DOHH2 (cell line): ENCODE data around the gene MAP4K4.

ENCODE experiments used
- H3F3A ChIP-seq: fragments of 200-600 bp; sonication (generic), shearing (Covaris generic); 2 replicates; pipeline ENCODE4 v1.6.0; 2016; ENCODE audit warnings: antibody characterized with exemption, mild to moderate bottlenecking; ENCODE audit not compliant: control insufficient read depth, insufficient read depth
- H3K27ac ChIP-seq: fragments of 200-600 bp; sonication (generic); 2 replicates; pipeline ENCODE4 v1.5.1; 2014; ENCODE audit warnings: low read depth, mild to moderate bottlenecking, low read length, moderate library complexity
- H3K27me3 ChIP-seq: fragments of 200-600 bp; sonication (generic); 2 replicates; pipeline ENCODE4 v1.6.1; 2014; ENCODE audit warnings: mild to moderate bottlenecking, low read length, mixed read lengths; ENCODE audit not compliant: control insufficient read depth
- H3K36me3 ChIP-seq: fragments of 200-600 bp; sonication (generic); 2 replicates; pipeline ENCODE4 v1.6.1; 2014; ENCODE audit warnings: mild to moderate bottlenecking, low read length, moderate library complexity, mixed read lengths; ENCODE audit not compliant: control insufficient read depth
- H3K4me1 ChIP-seq: fragments of 200-600 bp; sonication (generic); 2 replicates; pipeline ENCODE4 v1.6.1; 2014; ENCODE audit warnings: mild to moderate bottlenecking, low read length, mixed read lengths; ENCODE audit not compliant: control insufficient read depth
- H3K4me2 ChIP-seq: fragments of 200-600 bp; sonication (generic); 2 replicates; pipeline ENCODE4 v1.6.0; 2014; ENCODE audit warnings: mild to moderate bottlenecking, low read length, moderate library complexity
- H3K4me3 ChIP-seq: fragments of 200-600 bp; sonication (generic); 2 replicates; pipeline ENCODE4 v1.5.1; 2014; ENCODE audit warnings: mild to moderate bottlenecking, low read length, mixed read lengths
- H3K79me2 ChIP-seq: fragments of 200-600 bp; sonication (generic); 2 replicates; pipeline ENCODE4 v1.6.1; 2014; ENCODE audit warnings: mild to moderate bottlenecking, low read length, mixed read lengths; ENCODE audit not compliant: control insufficient read depth
- H3K9me2 ChIP-seq: fragments of 200-600 bp; sonication (generic); replicated peaks from 2 replicates; pipeline ENCODE4 v1.6.1; 2014; ENCODE audit warnings: mild to moderate bottlenecking, low read length, mixed read lengths; ENCODE audit not compliant: control insufficient read depth
- H3K9me3 ChIP-seq: fragments of 200-600 bp; sonication (generic); 2 replicates; pipeline ENCODE4 v1.6.1; 2014; ENCODE audit warnings: antibody characterized with exemption, low read length, mixed read lengths; ENCODE audit not compliant: control insufficient read depth, insufficient read depth
- H4K20me1 ChIP-seq: fragments of 200-600 bp; sonication (generic); 2 replicates; pipeline ENCODE4 v1.6.0; 2014; ENCODE audit warnings: low read depth, mild to moderate bottlenecking, antibody characterized with exemption, low read length, moderate library complexity; ENCODE audit not compliant: control insufficient read depth, insufficient read depth
- EZH2phosphoT487 ChIP-seq: fragments of 200-600 bp; sonication (generic); IDR thresholded peaks from 2 replicates; pipeline ENCODE4 v1.6.1; 2017; ENCODE audit warnings: borderline replicate concordance, mild to moderate bottlenecking, antibody characterized with exemption, low read length, moderate library complexity, mixed read lengths
- TF ChIP-seq, protein P1 (sequence below): fragments of 200-600 bp; sonication (generic); IDR thresholded peaks from one replicate; pipeline ENCODE4 v1.5.1; 2014; ENCODE audit warnings: antibody characterized with exemption, mild to moderate bottlenecking, low read depth, low read length; ENCODE audit not compliant: poor library complexity, severe bottlenecking

Gene MAP4K4

GRCh38 chr2:101672047-101672446 lies 25.5 kb upstream of the MAP4K4 start:
- Histone ChIP-seq H3K4me2 (no peak overlapping the region), H3K27me3 (0 out of 2 replicates have a peak, but pooled peaks cover 3% of the 10 kb centered on the region), H3K36me3 (no peaks in the 10 kb centered on the region), H4K20me1 (no peaks in the 10 kb centered on the region), H3K9me3 (peaks cover 16% of the 10 kb centered on the region), H3K79me2 (no peaks in the 10 kb centered on the region), H3K4me1 (no peaks in the 10 kb centered on the region), H3K9me2 (no peaks in the 10 kb centered on the region), H3F3A (no peaks in the 10 kb centered on the region), H3K4me3 (no peak overlapping the region), H3K27ac (no peak overlapping the region)
- no peak for TF ChIP-seq EZH2phosphoT487
- TF ChIP-seq, protein P1, sequence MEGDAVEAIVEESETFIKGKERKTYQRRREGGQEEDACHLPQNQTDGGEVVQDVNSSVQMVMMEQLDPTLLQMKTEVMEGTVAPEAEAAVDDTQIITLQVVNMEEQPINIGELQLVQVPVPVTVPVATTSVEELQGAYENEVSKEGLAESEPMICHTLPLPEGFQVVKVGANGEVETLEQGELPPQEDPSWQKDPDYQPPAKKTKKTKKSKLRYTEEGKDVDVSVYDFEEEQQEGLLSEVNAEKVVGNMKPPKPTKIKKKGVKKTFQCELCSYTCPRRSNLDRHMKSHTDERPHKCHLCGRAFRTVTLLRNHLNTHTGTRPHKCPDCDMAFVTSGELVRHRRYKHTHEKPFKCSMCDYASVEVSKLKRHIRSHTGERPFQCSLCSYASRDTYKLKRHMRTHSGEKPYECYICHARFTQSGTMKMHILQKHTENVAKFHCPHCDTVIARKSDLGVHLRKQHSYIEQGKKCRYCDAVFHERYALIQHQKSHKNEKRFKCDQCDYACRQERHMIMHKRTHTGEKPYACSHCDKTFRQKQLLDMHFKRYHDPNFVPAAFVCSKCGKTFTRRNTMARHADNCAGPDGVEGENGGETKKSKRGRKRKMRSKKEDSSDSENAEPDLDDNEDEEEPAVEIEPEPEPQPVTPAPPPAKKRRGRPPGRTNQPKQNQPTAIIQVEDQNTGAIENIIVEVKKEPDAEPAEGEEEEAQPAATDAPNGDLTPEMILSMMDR: no peak

DNA sequence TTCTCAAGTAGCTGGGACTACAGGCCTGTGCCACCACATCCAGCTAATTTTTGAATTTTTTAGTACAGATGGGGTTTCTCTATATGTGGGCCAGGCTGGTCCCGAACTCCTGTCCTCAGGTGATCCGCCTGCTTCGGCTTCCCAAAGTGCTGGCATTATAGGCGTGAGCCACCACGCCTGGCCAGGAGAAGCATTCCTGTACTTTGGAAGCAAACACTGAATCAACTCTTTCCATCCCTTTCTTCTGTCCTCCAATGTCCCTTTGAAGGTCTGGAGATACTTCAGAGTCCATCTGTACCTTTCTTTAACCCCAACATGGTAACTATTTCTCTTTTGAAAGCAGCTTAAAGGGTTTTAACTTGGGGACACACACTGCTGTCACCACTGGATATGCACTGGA lies 23.6 kb upstream of the MAP4K4 start:
- Histone ChIP-seq H3K27me3 (0 out of 2 replicates have a peak, but pooled peaks cover 3% of the 10 kb centered on the region), H3K27ac (no peak overlapping the region), H3K4me2 (no peak overlapping the region), H3K9me3 (peaks cover 16% of the 10 kb centered on the region), H3K9me2 (no peaks in the 10 kb centered on the region), H3F3A (no peaks in the 10 kb centered on the region), H3K79me2 (no peaks in the 10 kb centered on the region), H3K36me3 (no peaks in the 10 kb centered on the region), H4K20me1 (no peaks in the 10 kb centered on the region), H3K4me1 (peaks cover 10% of the 10 kb centered on the region), H3K4me3 (no peak overlapping the region)
- no peak for TF ChIP-seq EZH2phosphoT487
- TF ChIP-seq, protein P1: no peak

- Histone ChIP-seq H3K4me2 (no peak overlapping the region), H3K36me3 (no peaks in the 10 kb centered on the region), H4K20me1 (no peaks in the 10 kb centered on the region), H3K9me3 (peaks cover 16% of the 10 kb centered on the region), H3K27ac (no peak overlapping the region), H3K27me3 (0 out of 2 replicates have a peak, but pooled peaks cover 3% of the 10 kb centered on the region), H3K79me2 (no peaks in the 10 kb centered on the region), H3K4me1 (peaks cover 10% of the 10 kb centered on the region), H3F3A (no peaks in the 10 kb centered on the region), H3K9me2 (no peaks in the 10 kb centered on the region), H3K4me3 (no peak overlapping the region)
- no peak for TF ChIP-seq EZH2phosphoT487
These were observed 22.0 kb upstream of the MAP4K4 start for GRCh38 chr2:101675512-101675911.

DNA sequence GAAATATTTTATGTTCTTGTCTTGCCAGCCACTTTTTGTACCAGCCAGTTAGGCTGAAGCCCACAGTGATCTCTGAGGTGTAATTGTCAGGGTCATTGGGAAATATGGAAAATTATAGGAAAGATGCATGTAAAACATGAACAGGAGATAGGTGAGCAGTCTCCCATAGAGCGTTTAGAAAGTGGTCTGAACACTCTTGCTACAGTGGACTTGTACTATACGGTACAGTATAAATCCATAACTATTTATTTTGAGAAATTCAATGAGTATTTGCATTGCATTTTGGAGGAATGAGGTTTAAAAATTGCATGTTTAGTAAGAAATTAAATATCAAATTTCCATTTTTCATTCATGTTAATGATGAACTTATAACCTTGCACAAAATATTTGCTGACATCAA lies 20.8 kb upstream of the MAP4K4 start:
- Histone ChIP-seq H3K27me3 (0 out of 2 replicates have a peak, but pooled peaks cover 3% of the 10 kb centered on the region), H3K9me2 (no peaks in the 10 kb centered on the region), H3K9me3 (peaks cover 14% of the 10 kb centered on the region), H3K4me2 (no peak overlapping the region), H4K20me1 (no peaks in the 10 kb centered on the region), H3K79me2 (no peaks in the 10 kb centered on the region), H3K27ac (no peak overlapping the region), H3F3A (no peaks in the 10 kb centered on the region), H3K4me1 (peaks cover 10% of the 10 kb centered on the region), H3K36me3 (no peaks in the 10 kb centered on the region), H3K4me3 (no peak overlapping the region)
- TF ChIP-seq, protein P1: no peak
- TF ChIP-seq EZH2phosphoT487: no peak
